ENCODE data around the gene CLSTN1. TPM values are rescaled to one million over a fixed set of nuclear protein-coding genes. Genes with fewer than 3 reads are reported as not detected.

Gene CLSTN1
- total RNA-seq, 1 experiment from 2014 or later, result 100 TPM

DNA sequence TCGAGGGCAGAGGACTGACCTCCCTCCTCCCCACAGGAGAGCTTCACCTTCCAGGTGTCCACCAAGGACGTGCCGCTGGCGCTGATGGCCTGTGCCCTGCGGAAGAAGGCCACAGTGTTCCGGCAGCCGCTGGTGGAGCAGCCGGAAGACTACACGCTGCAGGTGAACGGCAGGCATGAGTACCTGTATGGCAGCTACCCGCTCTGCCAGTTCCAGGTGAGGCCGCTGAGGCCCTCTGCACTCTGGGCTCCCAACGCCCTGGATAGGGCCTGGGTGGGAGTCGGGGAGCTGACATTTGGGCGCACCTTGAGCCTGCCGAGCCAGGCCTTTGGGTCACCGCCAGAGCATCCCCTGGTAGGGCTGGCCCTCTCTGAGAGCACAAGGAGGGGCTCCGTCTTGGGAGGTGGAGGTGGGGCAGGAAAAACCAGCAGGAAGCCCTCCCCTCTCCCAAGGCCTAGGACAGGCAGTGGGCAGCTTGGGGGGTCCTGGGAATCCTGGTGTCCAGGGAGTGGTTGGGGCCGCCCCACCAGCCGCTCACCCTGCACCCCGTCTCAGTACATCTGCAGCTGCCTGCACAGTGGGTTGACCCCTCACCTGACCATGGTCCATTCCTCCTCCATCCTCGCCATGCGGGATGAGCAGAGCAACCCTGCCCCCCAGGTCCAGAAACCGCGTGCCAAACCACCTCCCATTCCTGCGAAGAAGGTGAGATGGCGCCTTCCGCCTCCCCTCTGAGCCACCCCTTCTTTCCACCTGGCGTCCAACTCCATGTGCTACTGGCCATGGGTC is 107.2 kb downstream of the CLSTN1 start:
- Histone ChIP-seq H3K9me3 (ENCODE audit: control insufficient read depth, low read depth, low read length) (no peaks in the 10 kb centered on the region), H4K91ac (ENCODE audit: insufficient read length, low read depth, low read length) (peak overlapping the region; percentile 80), H2BK5ac (ENCODE audit: insufficient read length, low read length) (no peak overlapping the region), H2BK20ac (ENCODE audit: low read depth, low read length, poor library complexity, severe bottlenecking) (no peak overlapping the region), H3K56ac (ENCODE audit: insufficient read length, low read depth, low read length) (no peak overlapping the region), H4K20me1 (ENCODE audit: control insufficient read depth, insufficient read depth, insufficient read length) (no peaks in the 10 kb centered on the region), H3T11ph (ENCODE audit: low read length) (no peak overlapping the region), H3K79me2 (ENCODE audit: insufficient read depth, low read length) (no peaks in the 10 kb centered on the region), H3K23ac (ENCODE audit: insufficient read length, low read depth, low read length) (no peak overlapping the region), H3K79me1 (ENCODE audit: insufficient read depth, low read depth, low read length, poor library complexity, severe bottlenecking) (no peaks in the 10 kb centered on the region), H2BK15ac (ENCODE audit: low read depth, low read length) (no peak overlapping the region), H2AK5ac (ENCODE audit: insufficient read length, low read length) (no peak overlapping the region), H3K4ac (ENCODE audit: low read depth, low read length) (peak overlapping the region; percentile 57; the same call in 1 of the 2 replicates), H2BK120ac (ENCODE audit: low read depth, low read length, poor library complexity, severe bottlenecking) (no peak overlapping the region), H3K4me2 (ENCODE audit: insufficient read depth, insufficient read length, low read length) (no peak overlapping the region), H3K4me1 (ENCODE audit: insufficient read depth, low read length) (peaks cover 3% of the 10 kb centered on the region; the same call in 1 of the 2 replicates), H3K27me3 (ENCODE audit: insufficient read depth, low read length) (no peaks in the 10 kb centered on the region), H2AFZ (ENCODE audit: low read length) (no peak overlapping the region), H4K5ac (ENCODE audit: insufficient read length, low read depth, low read length) (no peak overlapping the region), H3K9ac (ENCODE audit: extremely low read depth, insufficient read length, low read length) (no peak overlapping the region), H2BK12ac (ENCODE audit: insufficient read length, low read depth, low read length) (peak overlapping the region; percentile 38), H3K23me2 (ENCODE audit: insufficient read length, low read depth, low read length, poor library complexity, severe bottlenecking) (peaks cover 3% of the 10 kb centered on the region), H4K8ac (replicated peaks; ENCODE audit: insufficient read length, low read depth, low read length) (no peak overlapping the region), H3K18ac (ENCODE audit: insufficient read length, low read depth, low read length) (peak overlapping the region; percentile 39), H3K27ac (ENCODE audit: insufficient read length, low read depth, low read length) (no peak overlapping the region), H3K14ac (ENCODE audit: insufficient read depth, low read length) (peak overlapping the region; percentile 12; the same call in 1 of the 2 replicates)
- peaks cover 0 to 9% (median 2%) of the 10 kb centered on the region in 3 experiments; a peak in 1 of 7 replicates for H3K36me3 Mint-ChIP-seq (ENCODE audit: insufficient read depth in 1 of 3, low read depth in 3 of 3)
- no peak overlapping the region for H3K4me3 Mint-ChIP-seq
- no peak overlapping the region for H3K27ac Mint-ChIP-seq
- H3K27me3 Mint-ChIP-seq (ENCODE audit: low read depth), result no peaks in the 10 kb centered on the region
- no peak for DNase-seq
- H3K9me3 Mint-ChIP-seq, result no peaks in the 10 kb centered on the region
- no peak for TF ChIP-seq CTCF (conservative IDR thresholded peaks at IDR 0.05)
- peaks cover 30 to 44% of the 10 kb centered on the region in 2 experiments for H3K4me1 Mint-ChIP-seq
- no CpG with 5 or more reads among the region's 29 CpGs for WGBS (ENCODE audit: extremely low coverage, insufficient read length, low lambda C conversion rate)
